Fibroblast of lung (primary cell): ENCODE measurements around the gene PACS2.

Experiments used
- CTCF ChIP-seq, 2 donors: IDR thresholded peaks in 1 of 2; conservative IDR thresholded peaks in 1 of 2; 1 replicate in 1 of 2; 2 replicates in 1 of 2; pipeline ENCODE4 v1.5.1; 2011 to 2012; ENCODE audit warnings: low read length in 2 of 2, control low read depth in 1 of 2, inconsistent platforms in 1 of 2, low read depth in 1 of 2, mild to moderate bottlenecking in 1 of 2
- EZH2 ChIP-seq: IDR thresholded peaks from 2 replicates; pipeline ENCODE4 v1.5.1; 2012; ENCODE audit warnings: low read length, control low read depth, mild to moderate bottlenecking; ENCODE audit errors: missing control alignments

GRCh38 chr14:105420974-105421674 is 106.6 kb downstream of the PACS2 start:
- no peak for TF ChIP-seq CTCF (conservative IDR thresholded peaks at IDR 0.05 in 1 of 2, IDR thresholded peaks at IDR 0.05 in 1 of 2; ENCODE audit: low read depth in 1 of 2, low read length in 2 of 2)
- TF ChIP-seq EZH2 = no peak
